GM12878 (cell line): Measurements from ENCODE around the gene ARMC2. TPM values are rescaled to one million over a fixed set of nuclear protein-coding genes. Genes with fewer than 3 reads are reported as not detected.

ENCODE experiments used
- ATAC-seq: fragments of 200-7000 bp; cut with Tn5 transposase; 3 replicates; pipeline ENCODE4 v1.9.1; 2020; ENCODE audit warnings: mild to moderate bottlenecking, moderate library complexity
- BruUV-seq: library from RNA; stranded (reverse); fragments of 400-500 nt; replicated peaks from 2 replicates; lab custom pipeline; 2021; lab: Mats Ljungman, UMichigan
- CTCF ChIA-PET: fragments of 300-600 bp; sonication (Branson Sonifier 250); formaldehyde crosslinking; extraction: SDS; loops from one replicate; lab custom pipeline; 2021; ENCODE audit warnings: inconsistent platforms; lab: Yijun Ruan, JAX
- POLR2A ChIA-PET: fragments of 350-600 bp; formaldehyde crosslinking; extraction: SDS; loops from one replicate; lab custom pipeline; 2021; ENCODE audit warnings: inconsistent platforms; lab: Charles Lee
- RAD21 ChIA-PET: fragments of 300-600 bp; sonication (Branson Sonifier 250); formaldehyde crosslinking; loops from one replicate; lab custom pipeline; 2023; ENCODE audit warnings: antibody characterized with exemption; ENCODE audit not compliant: unreplicated experiment; lab: Charles Lee
- SMC1A ChIA-PET: fragments of 300-600 bp; sonication (Branson Sonifier 250); formaldehyde crosslinking; loops from one replicate; lab custom pipeline; 2023; ENCODE audit not compliant: unreplicated experiment, uncharacterized antibody; lab: Charles Lee
- DNase-seq: peaks from one replicate; pipeline ENCODE4 v3.0.0-alpha.2; 2011; ENCODE audit warnings: low read depth, low spot score
- FAIRE-seq: peaks from 3 replicates; lab custom pipeline; 2011; peaks lifted over from hg19 to GRCh38; lab: Jason Lieb, UNC
- H2AFZ ChIP-seq: 2 replicates; pipeline ENCODE4 v1.6.0; 2011; ENCODE audit warnings: low read depth, low read length, control low read depth; ENCODE audit not compliant: control insufficient read depth
- H3K27ac ChIP-seq: 2 replicates; pipeline ENCODE4 v1.5.1; 2011; ENCODE audit warnings: control low read depth; ENCODE audit not compliant: control insufficient read depth, insufficient read depth
- H3K27me3 ChIP-seq, 2 experiments: replicated peaks in 1 of 2; 2 replicates each; pipeline versions ENCODE4 v1.6.0 to v1.6.1; 2011; ENCODE audit warnings: low read length in 1 of 2; ENCODE audit not compliant: control insufficient read depth in 2 of 2, insufficient read depth in 2 of 2
- H3K36me3 ChIP-seq, 2 experiments: 2 replicates each; pipeline ENCODE4 v1.5.1; 2011; ENCODE audit warnings: low read length in 1 of 2; ENCODE audit not compliant: control insufficient read depth in 2 of 2, insufficient read depth in 2 of 2
- H3K4me1 ChIP-seq: 2 replicates; pipeline ENCODE4 v1.6.1; 2011; ENCODE audit warnings: mild to moderate bottlenecking, low read length, moderate library complexity, mixed read lengths; ENCODE audit not compliant: control insufficient read depth, insufficient read depth
- H3K4me2 ChIP-seq: 2 replicates; pipeline ENCODE4 v1.6.0; 2011; ENCODE audit warnings: control low read depth; ENCODE audit not compliant: control insufficient read depth, insufficient read depth
- H3K4me3 ChIP-seq: fragments of 200-600 bp; sonication (generic); 2 replicates; pipeline ENCODE4 v1.5.1; 2016
- H3K79me2 ChIP-seq: 2 replicates; pipeline ENCODE4 v1.6.0; 2011; ENCODE audit warnings: low read length; ENCODE audit not compliant: control insufficient read depth, insufficient read depth
- H3K9ac ChIP-seq: 2 replicates; pipeline ENCODE4 v1.8.0; 2011; ENCODE audit warnings: low read length, control low read depth, mixed read lengths; ENCODE audit not compliant: control insufficient read depth, insufficient read depth
- H3K9me3 ChIP-seq: replicated peaks from 3 replicates; pipeline ENCODE4 v1.5.1; 2011; ENCODE audit warnings: mild to moderate bottlenecking, low read length; ENCODE audit not compliant: control insufficient read depth, insufficient read depth
- H4K20me1 ChIP-seq: 2 replicates; pipeline ENCODE4 v1.6.0; 2011; ENCODE audit not compliant: control insufficient read depth, insufficient read depth
- CEBPZ ChIP-seq: fragments of 150-350 bp; IDR thresholded peaks from 2 replicates; pipeline ENCODE4 v1.6.1; 2016; ENCODE audit warnings: low read depth, low read length
- PAX5 ChIP-seq: IDR thresholded peaks from 2 replicates; pipeline ENCODE4 v1.6.1; 2011; ENCODE audit warnings: low read depth, low read length, borderline replicate concordance
- RBBP5 ChIP-seq: fragments of 200-600 bp; sonication (generic); conservative IDR thresholded peaks from 2 replicates; pipeline ENCODE4 v1.6.1; 2016
- RUNX3 ChIP-seq: IDR thresholded peaks from 2 replicates; pipeline ENCODE4 v1.6.1; 2012; ENCODE audit warnings: low read length, inconsistent platforms
- SUPT20H ChIP-seq: IDR thresholded peaks from 2 replicates; pipeline ENCODE4 v1.6.1; 2011; ENCODE audit warnings: low read depth, mild to moderate bottlenecking, low read length, moderate library complexity, borderline replicate concordance; ENCODE audit not compliant: control insufficient read depth
- WGBS: methylation state at CpG from one replicate; pipeline ENCODE4 v1.1.6; 2016; ENCODE audit warnings: low lambda C conversion rate; ENCODE audit not compliant: insufficient replicate concordance, insufficient coverage; ENCODE audit errors: missing lambda C conversion rate; 5-methylcytosine and 5-hydroxymethylcytosine counted together
- in situ Hi-C: fragments of 300-500 bp; cut with MboI; formaldehyde crosslinking; loops from 9 replicates; pipeline ENCODE4 v1.14.3; 2018; ENCODE audit warnings: mixed read lengths
- intact Hi-C: fragments of 100-400 bp; cut with micrococcal nuclease; formaldehyde crosslinking; loops from one replicate; pipeline ENCODE4 v1.14.2; 2022; ENCODE audit not compliant: unreplicated experiment
- polyA plus RNA-seq, 11 experiments: library from polyadenylated mRNA; depleted of rRNA in 4 of 11; unstranded in 6 of 11; stranded (reverse) in 5 of 11; fragments of >200 nt; fragmentation: Nextera tagmentation in 4 of 11; fragmentation: Illumina TruSeq in 1 of 11; extraction: Ambion mirVana in 4 of 11; extraction: Trizol in 1 of 11; gene quantifications; 1 replicate in 1 of 11; 2 replicates in 10 of 11; pipeline versions ENCODE4 v1.2.1 to v1.2.3, GENCODE V29; 2011 to 2016; ENCODE audit warnings: inconsistent platforms in 2 of 11, missing spikeins in 2 of 11, low read depth in 1 of 11
- total RNA-seq, 4 experiments: library from RNA; depleted of rRNA in 3 of 4; stranded (reverse); fragments of >200 nt in 3 of 4; fragmentation: Illumina TruSeq in 1 of 4; extraction: Trizol in 1 of 4; gene quantifications; 2 replicates each; pipeline versions ENCODE4 v1.2.1 to v1.2.3, GENCODE V29; 2013 to 2021
- TF ChIP-seq, protein P1 (sequence below): fragments of 450-650 bp; IDR thresholded peaks from 2 replicates; pipeline ENCODE4 v1.6.1; 2017; ENCODE audit warnings: low read depth, mild to moderate bottlenecking, moderate library complexity

The ARMC2 gene
- total and polyA plus RNA-seq, 10 of the 15 experiments (the other 5 are each of a cell fraction or from before 2014, with no cell fraction given) = 0.06 to 0.33 (median 0.21) TPM; not detected in 5

GRCh38 chr6:108957221-108957620, 109.0 kb downstream of the ARMC2 start:
- ChIA-PET SMC1A (no interaction called here), CTCF (no interaction called here), POLR2A (no interaction called here), RAD21 (no interaction called here)
- FAIRE-seq (no peak), DNase-seq (no peak), ATAC-seq (no peak)
- no peak overlapping the region for H3K4me2 ChIP-seq
- no peak overlapping the region for H3K27ac ChIP-seq
- H3K27me3 ChIP-seq = peaks cover 0 to 4% of the 10 kb centered on the region in 2 experiments; a peak in 3 of 4 replicates
- H3K79me2 ChIP-seq = no peaks in the 10 kb centered on the region
- H3K4me1 ChIP-seq = no peaks in the 10 kb centered on the region
- H3K9me3 ChIP-seq = no peaks in the 10 kb centered on the region
- intact Hi-C loops (no loop called here), in situ Hi-C loops (no loop called here)
- no TSS peak for BruUV-seq
- 0% methylated on average over 4 of the region's 4 CpGs for WGBS
- H2AFZ ChIP-seq = no peak overlapping the region
- H4K20me1 ChIP-seq = no peaks in the 10 kb centered on the region
- H3K4me3 ChIP-seq = no peak overlapping the region
- no peak overlapping the region for H3K9ac ChIP-seq
- TF ChIP-seq, protein P1, sequence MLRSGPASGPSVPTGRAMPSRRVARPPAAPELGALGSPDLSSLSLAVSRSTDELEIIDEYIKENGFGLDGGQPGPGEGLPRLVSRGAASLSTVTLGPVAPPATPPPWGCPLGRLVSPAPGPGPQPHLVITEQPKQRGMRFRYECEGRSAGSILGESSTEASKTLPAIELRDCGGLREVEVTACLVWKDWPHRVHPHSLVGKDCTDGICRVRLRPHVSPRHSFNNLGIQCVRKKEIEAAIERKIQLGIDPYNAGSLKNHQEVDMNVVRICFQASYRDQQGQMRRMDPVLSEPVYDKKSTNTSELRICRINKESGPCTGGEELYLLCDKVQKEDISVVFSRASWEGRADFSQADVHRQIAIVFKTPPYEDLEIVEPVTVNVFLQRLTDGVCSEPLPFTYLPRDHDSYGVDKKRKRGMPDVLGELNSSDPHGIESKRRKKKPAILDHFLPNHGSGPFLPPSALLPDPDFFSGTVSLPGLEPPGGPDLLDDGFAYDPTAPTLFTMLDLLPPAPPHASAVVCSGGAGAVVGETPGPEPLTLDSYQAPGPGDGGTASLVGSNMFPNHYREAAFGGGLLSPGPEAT = no peak
- TF ChIP-seq RBBP5 (no peak), SUPT20H (no peak), CEBPZ (no peak), RUNX3 (no peak), PAX5 (no peak)
- H3K36me3 ChIP-seq = no peaks in the 10 kb centered on the region
